Measurements from ENCODE around the gene UFL1.

Gene UFL1

DNA sequence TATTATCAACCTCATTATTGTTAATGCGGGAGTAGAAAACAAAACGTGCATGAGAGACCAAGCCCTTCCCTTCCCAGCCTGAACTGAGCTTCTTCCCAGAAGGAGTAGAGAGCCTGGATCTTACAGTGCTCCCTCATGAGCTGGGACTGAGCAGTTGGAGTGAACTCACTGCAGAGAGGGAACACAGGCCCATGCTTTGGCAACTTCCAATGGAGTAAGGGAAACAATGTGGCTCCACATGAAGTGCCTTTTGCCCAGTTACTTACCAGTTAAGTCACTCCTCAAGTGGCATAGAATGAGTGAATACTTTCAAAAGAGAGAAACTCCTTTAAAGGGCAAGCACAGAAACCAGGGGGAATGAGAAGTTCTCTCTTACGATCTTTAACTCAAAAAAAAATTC, 53.8 kb downstream of the UFL1 start:
- H3K9me3 Mint-ChIP-seq, result peaks cover 13% of the 10 kb centered on the region
- no peaks in the 10 kb centered on the region for H3K36me3 Mint-ChIP-seq (ENCODE audit: low read depth)
- H3K4me1 Mint-ChIP-seq, result peaks cover 21% of the 10 kb centered on the region
- H3K27me3 Mint-ChIP-seq (ENCODE audit: low read depth), result no peaks in the 10 kb centered on the region
- TF ChIP-seq, protein P1, sequence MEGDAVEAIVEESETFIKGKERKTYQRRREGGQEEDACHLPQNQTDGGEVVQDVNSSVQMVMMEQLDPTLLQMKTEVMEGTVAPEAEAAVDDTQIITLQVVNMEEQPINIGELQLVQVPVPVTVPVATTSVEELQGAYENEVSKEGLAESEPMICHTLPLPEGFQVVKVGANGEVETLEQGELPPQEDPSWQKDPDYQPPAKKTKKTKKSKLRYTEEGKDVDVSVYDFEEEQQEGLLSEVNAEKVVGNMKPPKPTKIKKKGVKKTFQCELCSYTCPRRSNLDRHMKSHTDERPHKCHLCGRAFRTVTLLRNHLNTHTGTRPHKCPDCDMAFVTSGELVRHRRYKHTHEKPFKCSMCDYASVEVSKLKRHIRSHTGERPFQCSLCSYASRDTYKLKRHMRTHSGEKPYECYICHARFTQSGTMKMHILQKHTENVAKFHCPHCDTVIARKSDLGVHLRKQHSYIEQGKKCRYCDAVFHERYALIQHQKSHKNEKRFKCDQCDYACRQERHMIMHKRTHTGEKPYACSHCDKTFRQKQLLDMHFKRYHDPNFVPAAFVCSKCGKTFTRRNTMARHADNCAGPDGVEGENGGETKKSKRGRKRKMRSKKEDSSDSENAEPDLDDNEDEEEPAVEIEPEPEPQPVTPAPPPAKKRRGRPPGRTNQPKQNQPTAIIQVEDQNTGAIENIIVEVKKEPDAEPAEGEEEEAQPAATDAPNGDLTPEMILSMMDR (IDR thresholded peaks at IDR 0.05; ENCODE audit: unreplicated experiment in 3 of 3), result no peak
- H3K4me3 Mint-ChIP-seq, result no peak overlapping the region
- H3K27ac Mint-ChIP-seq, result no peak overlapping the region

GRCh38 chr6:96576221-96576620, 54.6 kb downstream of the UFL1 start:
- TF ChIP-seq, protein P1 (IDR thresholded peaks at IDR 0.05; ENCODE audit: unreplicated experiment in 3 of 3), result no peak
- Mint-ChIP-seq H3K4me1 (peaks cover 21% of the 10 kb centered on the region), H3K36me3 (ENCODE audit: low read depth) (no peaks in the 10 kb centered on the region), H3K27ac (peak overlapping the region in 2 of 3 experiments; percentile 9 to 52), H3K4me3 (no peak overlapping the region), H3K9me3 (peaks cover 7% of the 10 kb centered on the region), H3K27me3 (ENCODE audit: low read depth) (no peaks in the 10 kb centered on the region)

DNA sequence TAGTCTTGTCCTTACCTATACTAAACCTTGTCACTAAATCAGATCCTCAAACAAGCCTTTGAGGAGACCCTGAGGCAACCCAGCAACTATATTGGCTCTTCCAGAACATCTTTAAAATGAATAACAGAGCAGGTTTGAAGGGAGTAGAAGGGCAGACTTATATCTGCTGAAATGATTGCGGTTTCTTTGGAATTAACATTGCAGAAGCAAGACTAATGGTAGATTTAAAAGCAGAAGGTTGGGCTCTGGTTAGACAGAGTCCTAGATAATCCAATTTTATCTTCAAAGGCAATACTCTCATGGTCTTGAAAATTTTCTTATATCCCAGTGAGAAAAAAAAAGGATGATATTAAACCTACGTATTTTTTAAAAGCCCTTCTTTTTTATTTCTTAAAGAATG, 60.4 kb downstream of the UFL1 start:
- no peak overlapping the region for H3K4me3 Mint-ChIP-seq
- peak overlapping the region; percentile 63 to 95 (median 66) for H3K27ac Mint-ChIP-seq
- H3K27me3 Mint-ChIP-seq (ENCODE audit: low read depth), result no peaks in the 10 kb centered on the region
- peaks cover 36% of the 10 kb centered on the region for H3K4me1 Mint-ChIP-seq
- H3K36me3 Mint-ChIP-seq (ENCODE audit: low read depth), result no peaks in the 10 kb centered on the region
- TF ChIP-seq, protein P1 (IDR thresholded peaks at IDR 0.05; ENCODE audit: unreplicated experiment in 3 of 3), result no peak
- no peaks in the 10 kb centered on the region for H3K9me3 Mint-ChIP-seq

DNA sequence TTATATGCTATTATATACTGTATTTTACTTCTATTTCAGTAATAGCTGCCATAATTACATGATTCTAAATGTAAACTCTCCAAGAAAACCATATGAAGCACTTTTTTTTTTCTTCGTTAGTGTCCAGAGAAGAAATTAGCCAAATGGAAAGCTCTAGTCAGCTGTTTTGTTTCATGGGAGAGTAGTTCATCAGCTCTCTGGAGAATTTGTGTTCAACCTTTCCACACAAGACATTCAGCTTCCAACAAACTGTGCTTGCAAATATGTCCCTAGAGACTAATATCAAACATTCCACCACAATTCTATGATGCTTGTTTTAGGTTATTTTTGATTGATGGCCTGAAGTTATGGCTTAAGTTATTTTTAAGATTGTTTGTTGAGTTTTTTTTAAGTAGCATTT, 60.8 kb downstream of the UFL1 start:
- TF ChIP-seq, protein P1 (IDR thresholded peaks at IDR 0.05; ENCODE audit: unreplicated experiment in 3 of 3), result no peak
- H3K4me3 Mint-ChIP-seq, result no peak overlapping the region
- H3K36me3 Mint-ChIP-seq (ENCODE audit: low read depth), result no peaks in the 10 kb centered on the region

GRCh38 chr6:96604420-96604819, 82.8 kb downstream of the UFL1 start:
- H3K27ac Mint-ChIP-seq, result peak overlapping the region in 1 of 3 experiments; percentile 6
- TF ChIP-seq, protein P1 (IDR thresholded peaks at IDR 0.05; ENCODE audit: unreplicated experiment in 3 of 3), result no peak
- no peaks in the 10 kb centered on the region for H3K36me3 Mint-ChIP-seq (ENCODE audit: low read depth)
- H3K9me3 Mint-ChIP-seq, result no peaks in the 10 kb centered on the region
- H3K4me3 Mint-ChIP-seq, result no peak overlapping the region
- peaks cover 4% of the 10 kb centered on the region for H3K27me3 Mint-ChIP-seq (ENCODE audit: low read depth)
- H3K4me1 Mint-ChIP-seq, result peaks cover 34% of the 10 kb centered on the region

More for the DNA sequence above, 60.8 kb downstream of the UFL1 start:
- Mint-ChIP-seq H3K27ac (peak overlapping the region; percentile 63 to 95 (median 72)), H3K9me3 (no peaks in the 10 kb centered on the region), H3K27me3 (ENCODE audit: low read depth) (no peaks in the 10 kb centered on the region), H3K4me1 (peaks cover 32% of the 10 kb centered on the region)
